ENCODE data around the gene KRT9. TPM values are rescaled to one million over a fixed set of nuclear protein-coding genes. Genes with fewer than 3 reads are reported as not detected.
"Not testable (repeated sequence)": the region's sequence is repeated elsewhere in the genome, so short reads cannot be mapped to it uniquely, and the experiment has no call there.

Gene KRT9
- total RNA-seq, 1 experiment from 2014 or later = not detected

DNA sequence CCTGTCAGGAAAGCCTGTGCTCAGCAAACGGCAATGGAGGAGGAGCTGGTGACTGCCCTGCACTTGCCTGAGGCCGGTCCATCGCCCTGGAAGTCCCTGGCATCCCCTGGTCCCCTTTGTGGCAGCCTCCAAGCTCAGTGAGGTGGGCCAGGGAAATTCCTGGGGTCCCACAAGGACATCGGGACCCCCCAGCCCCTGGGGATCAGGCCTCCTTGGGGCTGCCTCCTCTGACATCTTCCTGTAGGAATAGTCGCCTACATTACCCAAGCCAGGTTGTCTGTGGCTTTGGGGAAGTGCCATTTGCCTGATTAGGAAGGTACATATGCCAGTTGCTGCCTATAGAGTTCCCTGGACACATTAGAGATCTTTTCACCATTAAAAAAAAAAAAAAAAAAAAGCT, 7.1 kb upstream of the KRT9 start:
- TF ChIP-seq EZH2 (IDR thresholded peaks at IDR 0.05; ENCODE audit: borderline replicate concordance, low read depth, low read length, poor library complexity, severe bottlenecking) (no peak), CTCF (conservative IDR thresholded peaks at IDR 0.05; ENCODE audit: low read depth, low read length) (no peak)
- intact Hi-C loops (cut with micrococcal nuclease; ENCODE audit: unreplicated experiment) = no loop called here
- CTCF ChIA-PET = interaction anchor here (0.6 to 1.6 kb wide), 6 partner anchors 30 to 1163 kb away, joined by 3 to 10 read pairs (median 5); no protein-coding TSS in a partner anchor
- DNase-seq (ENCODE audit: low spot score) = no peak
- Histone ChIP-seq H3K4me3 (ENCODE audit: low read depth, low read length, poor library complexity, severe bottlenecking) (no peak overlapping the region), H3K4me1 (ENCODE audit: insufficient read depth, low read length, poor library complexity, severe bottlenecking) (no peaks in the 10 kb centered on the region), H3K27ac (ENCODE audit: low read depth, low read length, poor library complexity, severe bottlenecking) (no peak overlapping the region), H3K9me3 (ENCODE audit: low read depth, low read length, poor library complexity, severe bottlenecking) (no peaks in the 10 kb centered on the region), H3K36me3 (ENCODE audit: insufficient read depth, low read length, poor library complexity, severe bottlenecking) (no peaks in the 10 kb centered on the region), H3K27me3 (replicated peaks; ENCODE audit: insufficient read depth, low read depth, low read length, poor library complexity) (no peaks in the 10 kb centered on the region)
- POLR2A ChIA-PET (ENCODE audit: low non-redundant PET) = no interaction called here
- BruUV-seq (replicated peaks) = no TSS peak

DNA sequence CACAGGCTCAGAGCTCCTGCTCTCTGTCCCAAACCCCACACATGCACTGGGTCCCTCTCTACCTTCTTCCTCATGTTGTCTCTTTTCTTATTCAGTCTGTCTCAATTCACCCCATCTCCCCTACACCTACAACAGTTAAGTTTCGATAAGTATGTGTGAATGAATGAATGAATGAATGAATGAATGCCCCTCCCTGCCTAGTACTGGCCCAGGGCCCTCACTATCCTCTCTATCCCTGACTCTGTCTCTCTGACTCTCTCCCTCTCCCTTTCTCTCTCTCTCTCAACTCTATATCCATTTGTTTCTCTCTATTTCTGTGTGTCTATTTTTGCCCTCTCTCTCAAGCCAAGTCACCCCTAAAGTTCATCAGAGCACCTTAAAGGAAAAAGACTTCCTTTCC, 6.7 kb upstream of the KRT9 start:
- H3K36me3 ChIP-seq (ENCODE audit: insufficient read depth, low read length, poor library complexity, severe bottlenecking) = no peaks in the 10 kb centered on the region
- POLR2A ChIA-PET (ENCODE audit: low non-redundant PET) = no interaction called here
- CTCF ChIA-PET = interaction anchor here (1.6 kb wide), 1 partner anchor 87 kb away, joined by 6 read pairs; no protein-coding TSS in a partner anchor
- no TSS peak for BruUV-seq (replicated peaks)
- no peak overlapping the region for H3K4me3 ChIP-seq (ENCODE audit: low read depth, low read length, poor library complexity, severe bottlenecking)
- H3K27me3 ChIP-seq (replicated peaks; ENCODE audit: insufficient read depth, low read depth, low read length, poor library complexity) = no peaks in the 10 kb centered on the region
- DNase-seq (ENCODE audit: low spot score) = no peak
- intact Hi-C loops (cut with micrococcal nuclease; ENCODE audit: unreplicated experiment) = no loop called here
- H3K4me1 ChIP-seq (ENCODE audit: insufficient read depth, low read length, poor library complexity, severe bottlenecking) = no peaks in the 10 kb centered on the region
- TF ChIP-seq CTCF (conservative IDR thresholded peaks at IDR 0.05; ENCODE audit: low read depth, low read length) = no peak
- TF ChIP-seq EZH2 (IDR thresholded peaks at IDR 0.05; ENCODE audit: borderline replicate concordance, low read depth, low read length, poor library complexity, severe bottlenecking) = no peak
- H3K9me3 ChIP-seq (ENCODE audit: low read depth, low read length, poor library complexity, severe bottlenecking) = no peaks in the 10 kb centered on the region
- no peak overlapping the region for H3K27ac ChIP-seq (ENCODE audit: low read depth, low read length, poor library complexity, severe bottlenecking)

DNA sequence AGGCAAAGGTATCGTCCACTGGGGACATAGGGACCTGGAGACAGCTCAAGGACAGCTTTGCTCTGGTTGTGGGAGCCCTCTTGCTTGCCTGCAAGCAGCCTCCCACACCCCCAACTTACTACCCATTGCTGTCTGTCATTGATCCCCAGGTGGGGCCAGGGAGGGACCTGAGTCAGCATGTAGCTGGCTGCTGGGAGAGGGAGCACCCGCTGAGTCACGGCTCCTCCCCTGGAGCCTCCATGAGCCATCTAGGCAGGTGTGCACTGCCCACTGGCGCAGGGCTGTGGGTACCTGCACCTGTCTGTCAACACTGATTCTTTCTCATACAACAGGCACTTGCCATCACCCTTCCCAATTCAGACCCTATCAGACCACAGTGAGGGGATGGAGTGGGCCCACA, 4.9 kb upstream of the KRT9 start:
- BruUV-seq (replicated peaks); POLR2A ChIA-PET (ENCODE audit: low non-redundant PET); intact Hi-C loops (cut with micrococcal nuclease; ENCODE audit: unreplicated experiment): not testable (repeated sequence)

DNA sequence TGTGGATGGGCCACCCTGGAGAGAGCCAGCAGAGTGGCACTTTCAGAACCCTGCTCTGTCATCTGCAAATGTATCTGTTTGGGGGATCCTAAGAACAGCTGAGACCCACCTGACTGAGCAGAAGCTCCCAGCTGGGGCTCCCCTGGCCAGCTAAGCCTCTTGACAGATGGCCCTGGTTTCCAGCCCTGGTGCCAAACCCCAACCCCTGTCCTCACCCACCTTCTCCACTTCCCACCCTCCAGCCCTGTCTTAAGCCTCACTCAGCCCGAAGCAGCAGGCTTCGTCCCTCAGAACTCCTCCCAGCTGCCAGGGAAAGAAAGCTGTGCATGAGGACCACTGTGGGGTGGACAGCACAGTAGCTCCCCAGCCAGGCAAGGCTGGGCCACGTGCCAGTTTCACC, 3.5 kb upstream of the KRT9 start:
- no peak for TF ChIP-seq EZH2 (IDR thresholded peaks at IDR 0.05; ENCODE audit: borderline replicate concordance, low read depth, low read length, poor library complexity, severe bottlenecking)
- TF ChIP-seq CTCF (conservative IDR thresholded peaks at IDR 0.05; ENCODE audit: low read depth, low read length) = no peak
- Histone ChIP-seq H3K27me3 (replicated peaks; ENCODE audit: insufficient read depth, low read depth, low read length, poor library complexity) (no peaks in the 10 kb centered on the region), H3K36me3 (ENCODE audit: insufficient read depth, low read length, poor library complexity, severe bottlenecking) (no peaks in the 10 kb centered on the region), H3K27ac (ENCODE audit: low read depth, low read length, poor library complexity, severe bottlenecking) (no peak overlapping the region), H3K4me1 (ENCODE audit: insufficient read depth, low read length, poor library complexity, severe bottlenecking) (no peaks in the 10 kb centered on the region), H3K9me3 (ENCODE audit: low read depth, low read length, poor library complexity, severe bottlenecking) (no peaks in the 10 kb centered on the region), H3K4me3 (ENCODE audit: low read depth, low read length, poor library complexity, severe bottlenecking) (no peak overlapping the region)
- DNase-seq (ENCODE audit: low spot score) = no peak
- intact Hi-C loops (cut with micrococcal nuclease; ENCODE audit: unreplicated experiment) = no loop called here
- CTCF ChIA-PET = no interaction called here
- no TSS peak for BruUV-seq (replicated peaks)
- POLR2A ChIA-PET (ENCODE audit: low non-redundant PET) = no interaction called here

More for the DNA sequence above, 4.9 kb upstream of the KRT9 start:
- H3K4me3 ChIP-seq (ENCODE audit: low read depth, low read length, poor library complexity, severe bottlenecking); H3K27me3 ChIP-seq (replicated peaks; ENCODE audit: insufficient read depth, low read depth, low read length, poor library complexity); H3K27ac ChIP-seq (ENCODE audit: low read depth, low read length, poor library complexity, severe bottlenecking); CTCF ChIA-PET; DNase-seq (ENCODE audit: low spot score); H3K36me3 ChIP-seq (ENCODE audit: insufficient read depth, low read length, poor library complexity, severe bottlenecking); H3K4me1 ChIP-seq (ENCODE audit: insufficient read depth, low read length, poor library complexity, severe bottlenecking); H3K9me3 ChIP-seq (ENCODE audit: low read depth, low read length, poor library complexity, severe bottlenecking): not testable (repeated sequence)
